PFSK-1 (cell line): ENCODE measurements around the gene UBQLN3.

Experiments used
- FOXP2 ChIP-seq: optimal IDR thresholded peaks from 2 replicates; pipeline ENCODE3; 2011; ENCODE audit warnings: borderline replicate concordance, control low read depth, inconsistent platforms; ENCODE audit not compliant: insufficient read depth; ENCODE audit errors: extremely low read length, extremely low read depth
- POLR2AphosphoS5 ChIP-seq: IDR thresholded peaks from 2 replicates; pipeline ENCODE4 v1.6.1; 2012; ENCODE audit warnings: low read depth, mild to moderate bottlenecking, control low read depth, low read length, moderate library complexity
- SIN3A ChIP-seq: IDR thresholded peaks from 2 replicates; pipeline ENCODE4 v1.6.1; 2012; ENCODE audit warnings: mild to moderate bottlenecking, low read length, moderate library complexity, borderline replicate concordance; ENCODE audit not compliant: insufficient read depth
- TAF1 ChIP-seq: IDR thresholded peaks from 2 replicates; pipeline ENCODE4 v1.6.1; 2012; ENCODE audit warnings: low read length, control low read depth, borderline replicate concordance; ENCODE audit not compliant: insufficient read depth
- TF ChIP-seq, protein P1 (sequence below), 2 experiments: IDR thresholded peaks; 2 replicates each; pipeline versions ENCODE4 v1.6.1 to v1.8.0; 2011 to 2012; ENCODE audit warnings: low read depth in 2 of 2, low read length in 2 of 2, control low read depth in 1 of 2, inconsistent platforms in 1 of 2, mild to moderate bottlenecking in 1 of 2, moderate library complexity in 1 of 2; ENCODE audit not compliant: insufficient read depth in 1 of 2

The UBQLN3 gene

DNA sequence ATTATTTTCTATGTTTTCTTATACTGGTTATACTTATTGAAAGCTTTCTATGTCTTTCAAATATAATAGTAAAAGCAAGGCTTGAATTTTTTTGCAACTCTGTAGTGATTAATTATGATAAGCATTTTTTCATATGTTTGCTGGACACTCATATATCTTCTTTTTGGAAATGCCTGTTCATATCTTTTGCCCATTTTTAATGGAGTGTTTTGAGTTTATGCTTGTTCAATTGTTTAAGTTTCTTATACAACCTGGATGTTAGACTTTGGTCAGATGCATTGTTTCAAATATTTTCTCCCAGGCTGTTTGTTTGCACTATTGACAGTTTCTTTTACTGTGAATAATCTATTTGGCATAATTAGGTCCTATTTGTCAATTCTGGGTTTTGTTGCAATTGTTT lies 26.7 kb upstream of the UBQLN3 start:
- TF ChIP-seq TAF1 (no peak), FOXP2 (no peak), SIN3A (no peak), POLR2AphosphoS5 (no peak)
- TF ChIP-seq, protein P1, sequence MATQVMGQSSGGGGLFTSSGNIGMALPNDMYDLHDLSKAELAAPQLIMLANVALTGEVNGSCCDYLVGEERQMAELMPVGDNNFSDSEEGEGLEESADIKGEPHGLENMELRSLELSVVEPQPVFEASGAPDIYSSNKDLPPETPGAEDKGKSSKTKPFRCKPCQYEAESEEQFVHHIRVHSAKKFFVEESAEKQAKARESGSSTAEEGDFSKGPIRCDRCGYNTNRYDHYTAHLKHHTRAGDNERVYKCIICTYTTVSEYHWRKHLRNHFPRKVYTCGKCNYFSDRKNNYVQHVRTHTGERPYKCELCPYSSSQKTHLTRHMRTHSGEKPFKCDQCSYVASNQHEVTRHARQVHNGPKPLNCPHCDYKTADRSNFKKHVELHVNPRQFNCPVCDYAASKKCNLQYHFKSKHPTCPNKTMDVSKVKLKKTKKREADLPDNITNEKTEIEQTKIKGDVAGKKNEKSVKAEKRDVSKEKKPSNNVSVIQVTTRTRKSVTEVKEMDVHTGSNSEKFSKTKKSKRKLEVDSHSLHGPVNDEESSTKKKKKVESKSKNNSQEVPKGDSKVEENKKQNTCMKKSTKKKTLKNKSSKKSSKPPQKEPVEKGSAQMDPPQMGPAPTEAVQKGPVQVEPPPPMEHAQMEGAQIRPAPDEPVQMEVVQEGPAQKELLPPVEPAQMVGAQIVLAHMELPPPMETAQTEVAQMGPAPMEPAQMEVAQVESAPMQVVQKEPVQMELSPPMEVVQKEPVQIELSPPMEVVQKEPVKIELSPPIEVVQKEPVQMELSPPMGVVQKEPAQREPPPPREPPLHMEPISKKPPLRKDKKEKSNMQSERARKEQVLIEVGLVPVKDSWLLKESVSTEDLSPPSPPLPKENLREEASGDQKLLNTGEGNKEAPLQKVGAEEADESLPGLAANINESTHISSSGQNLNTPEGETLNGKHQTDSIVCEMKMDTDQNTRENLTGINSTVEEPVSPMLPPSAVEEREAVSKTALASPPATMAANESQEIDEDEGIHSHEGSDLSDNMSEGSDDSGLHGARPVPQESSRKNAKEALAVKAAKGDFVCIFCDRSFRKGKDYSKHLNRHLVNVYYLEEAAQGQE (IDR thresholded peaks at IDR 0.05; ENCODE audit: insufficient read depth in 1 of 2, low read depth in 2 of 2, low read length in 2 of 2): no peak

DNA sequence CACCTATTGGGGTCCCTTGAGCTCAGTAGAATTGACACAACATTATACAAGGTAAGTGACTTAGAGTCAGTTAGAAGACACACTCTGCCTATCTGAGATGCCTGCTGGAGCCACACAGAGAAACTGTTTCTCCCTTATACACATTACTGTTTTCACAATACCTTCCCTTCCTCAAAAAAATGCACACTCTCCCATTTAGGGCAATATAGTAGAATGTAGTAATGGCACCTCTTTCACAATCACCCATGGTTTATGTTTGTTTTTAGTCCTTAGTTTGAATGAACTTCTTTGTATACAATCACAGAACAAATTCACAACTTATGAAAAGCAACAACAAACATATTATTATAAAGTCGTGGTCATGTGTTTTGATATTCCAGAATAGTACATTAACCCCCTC lies 24.3 kb upstream of the UBQLN3 start:
- TF ChIP-seq SIN3A: no peak
- no peak for TF ChIP-seq TAF1
- TF ChIP-seq, protein P1 (IDR thresholded peaks at IDR 0.05; ENCODE audit: insufficient read depth in 1 of 2, low read depth in 2 of 2, low read length in 2 of 2): no peak
- TF ChIP-seq POLR2AphosphoS5: no peak
- no peak for TF ChIP-seq FOXP2

DNA sequence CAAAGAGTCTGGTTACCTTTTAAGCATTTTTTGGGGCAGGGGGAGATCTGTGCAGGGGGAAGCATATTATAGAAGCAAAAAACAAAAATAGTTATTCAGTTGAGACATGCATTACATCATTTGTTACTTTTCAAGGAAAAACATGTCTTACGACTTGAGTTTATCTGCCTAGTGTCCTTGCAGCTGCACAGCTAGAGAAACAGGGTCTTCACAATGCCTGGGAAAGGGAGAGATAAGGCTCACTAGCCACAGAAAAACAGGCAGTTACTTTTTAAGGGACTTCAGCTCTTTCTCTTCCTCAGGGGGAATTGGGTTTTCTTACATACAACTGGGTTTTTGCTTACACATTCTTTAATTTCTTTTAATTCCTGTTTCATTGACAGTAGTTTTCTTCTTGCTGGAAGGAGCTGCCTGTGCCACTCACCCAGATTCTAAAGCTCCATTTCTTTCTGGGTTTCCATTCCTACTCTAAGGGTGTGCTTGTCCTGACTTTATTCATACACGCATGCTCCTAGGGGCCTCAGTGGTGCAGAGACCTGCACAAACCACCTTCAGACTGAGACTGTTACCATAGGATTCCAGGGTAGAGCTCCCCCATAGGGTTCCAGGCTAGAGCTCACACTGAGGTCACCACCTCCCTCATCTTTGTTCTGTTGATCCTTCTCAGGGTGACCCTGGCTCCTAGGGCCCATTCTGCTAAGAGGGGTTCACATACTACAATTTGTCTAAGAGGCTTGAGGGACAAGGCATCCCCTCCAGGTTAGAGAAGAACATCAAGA lies 21.5 kb upstream of the UBQLN3 start:
- TF ChIP-seq FOXP2 (no peak), SIN3A (no peak), TAF1 (no peak), POLR2AphosphoS5 (no peak)
- TF ChIP-seq, protein P1 (IDR thresholded peaks at IDR 0.05; ENCODE audit: insufficient read depth in 1 of 2, low read depth in 2 of 2, low read length in 2 of 2): no peak

DNA sequence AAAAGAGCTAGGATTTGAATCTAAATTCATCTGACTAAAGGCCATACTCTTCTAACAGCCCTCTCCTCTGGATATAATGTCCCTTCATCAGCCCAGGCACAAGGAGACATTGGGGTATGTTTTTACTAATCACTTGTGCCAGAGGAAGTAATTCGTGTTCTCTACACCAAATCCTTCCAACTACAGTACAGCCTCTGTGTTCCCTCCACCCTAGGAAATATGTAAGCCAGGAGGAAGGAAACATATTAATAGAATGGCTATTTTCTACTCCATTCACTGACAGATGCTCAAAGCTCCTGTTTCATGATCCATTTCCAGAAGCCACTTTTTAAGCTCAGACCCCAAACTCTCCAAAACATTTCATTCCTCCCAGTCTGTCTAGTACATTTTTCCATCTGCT lies 18.7 kb upstream of the UBQLN3 start:
- no peak for TF ChIP-seq FOXP2

DNA sequence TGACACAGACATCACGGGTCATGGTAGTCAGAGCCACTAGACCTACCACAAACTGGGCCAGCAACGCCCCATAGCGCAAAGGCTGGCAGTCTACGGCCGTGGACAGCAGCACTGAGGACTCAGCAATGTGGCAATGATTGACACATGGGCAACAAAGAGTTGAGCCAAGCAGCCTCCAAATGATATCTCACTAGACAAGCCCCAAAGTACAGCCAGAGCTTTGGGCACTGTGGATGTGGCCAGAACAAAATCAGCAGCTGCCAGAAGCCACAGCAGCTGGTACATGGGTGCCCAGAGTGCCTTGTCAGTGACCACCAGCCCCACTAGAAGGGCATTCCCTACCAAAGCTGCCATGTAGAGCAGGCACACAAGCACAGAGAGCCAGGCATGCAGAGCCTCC lies 18.0 kb upstream of the UBQLN3 start:
- TF ChIP-seq FOXP2 (no peak), POLR2AphosphoS5 (no peak), SIN3A (no peak), TAF1 (no peak)
- TF ChIP-seq, protein P1 (IDR thresholded peaks at IDR 0.05; ENCODE audit: insufficient read depth in 1 of 2, low read depth in 2 of 2, low read length in 2 of 2): no peak
